ENCODE results near the gene DEFB118. TPM values are rescaled to one million over a fixed set of nuclear protein-coding genes. Genes with fewer than 3 reads are reported as not detected.

Gene DEFB118
- total and polyA plus RNA-seq, 10 donors, result not detected

- TF ChIP-seq, protein P1, sequence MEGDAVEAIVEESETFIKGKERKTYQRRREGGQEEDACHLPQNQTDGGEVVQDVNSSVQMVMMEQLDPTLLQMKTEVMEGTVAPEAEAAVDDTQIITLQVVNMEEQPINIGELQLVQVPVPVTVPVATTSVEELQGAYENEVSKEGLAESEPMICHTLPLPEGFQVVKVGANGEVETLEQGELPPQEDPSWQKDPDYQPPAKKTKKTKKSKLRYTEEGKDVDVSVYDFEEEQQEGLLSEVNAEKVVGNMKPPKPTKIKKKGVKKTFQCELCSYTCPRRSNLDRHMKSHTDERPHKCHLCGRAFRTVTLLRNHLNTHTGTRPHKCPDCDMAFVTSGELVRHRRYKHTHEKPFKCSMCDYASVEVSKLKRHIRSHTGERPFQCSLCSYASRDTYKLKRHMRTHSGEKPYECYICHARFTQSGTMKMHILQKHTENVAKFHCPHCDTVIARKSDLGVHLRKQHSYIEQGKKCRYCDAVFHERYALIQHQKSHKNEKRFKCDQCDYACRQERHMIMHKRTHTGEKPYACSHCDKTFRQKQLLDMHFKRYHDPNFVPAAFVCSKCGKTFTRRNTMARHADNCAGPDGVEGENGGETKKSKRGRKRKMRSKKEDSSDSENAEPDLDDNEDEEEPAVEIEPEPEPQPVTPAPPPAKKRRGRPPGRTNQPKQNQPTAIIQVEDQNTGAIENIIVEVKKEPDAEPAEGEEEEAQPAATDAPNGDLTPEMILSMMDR (IDR thresholded peaks at IDR 0.05 in 8 of 11, conservative IDR thresholded peaks at IDR 0.05 in 3 of 11), result no peak
- TF ChIP-seq POLR2A (IDR thresholded peaks at IDR 0.05) (no peak), POLR2AphosphoS5 (IDR thresholded peaks at IDR 0.05) (no peak)
- peaks cover 0 to 29% (median 0%) of the 10 kb centered on the region in 7 donors for H3K27me3 ChIP-seq (replicated peaks in 1 of 7)
- intact Hi-C loops (cut with DNase I; ENCODE audit: low total_unique reads), result no loop called here
- no peak for DNase-seq
- H3K4me1 ChIP-seq, result no peaks in the 10 kb centered on the region
- H3K36me3 ChIP-seq, result no peaks in the 10 kb centered on the region
- 73 to 82% (median 76%) methylated on average over 6 of the region's 6 CpGs for WGBS, 5 donors
- H3K9me3 ChIP-seq, result no peaks in the 10 kb centered on the region
- H3K4me3 ChIP-seq, result no peak overlapping the region
- no peak overlapping the region for H3K27ac ChIP-seq
These were observed 46.0 kb downstream of the DEFB118 start for GRCh38 chr20:31414381-31414780.

DNA sequence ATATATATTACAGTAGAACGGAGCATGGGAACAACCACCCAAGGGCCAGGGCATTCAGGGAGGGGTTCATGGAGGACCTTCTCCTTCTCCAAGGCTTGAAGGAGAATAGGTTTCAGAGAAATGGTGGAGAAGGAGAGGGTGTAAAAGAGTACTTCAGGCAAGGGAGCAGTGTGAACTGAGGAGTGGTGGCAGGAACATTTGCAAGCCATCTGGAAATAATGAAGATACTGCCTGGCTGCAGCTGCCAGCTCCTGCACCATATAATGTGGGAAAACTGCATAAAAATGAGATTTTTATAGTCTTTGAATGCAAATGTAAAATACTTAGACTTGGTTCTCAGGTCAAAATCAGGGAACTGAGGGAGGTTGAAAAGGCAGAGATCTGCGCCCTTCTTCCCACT, 47.3 kb downstream of the DEFB118 start:
- no peak overlapping the region for H3K4me3 ChIP-seq
- no peaks in the 10 kb centered on the region for H3K4me1 ChIP-seq
- TF ChIP-seq POLR2AphosphoS5 (IDR thresholded peaks at IDR 0.05), result no peak
- TF ChIP-seq POLR2A (IDR thresholded peaks at IDR 0.05), result no peak
- TF ChIP-seq, protein P1 (IDR thresholded peaks at IDR 0.05 in 8 of 11, conservative IDR thresholded peaks at IDR 0.05 in 3 of 11), result no peak
- H3K9me3 ChIP-seq, result no peaks in the 10 kb centered on the region
- intact Hi-C loops (cut with DNase I; ENCODE audit: low total_unique reads), result no loop called here
- H3K36me3 ChIP-seq, result no peaks in the 10 kb centered on the region
- no peak overlapping the region for H3K27ac ChIP-seq
- H3K27me3 ChIP-seq (replicated peaks in 1 of 7), result peaks cover 0 to 22% (median 0%) of the 10 kb centered on the region in 7 donors
- 85 to 98% (median 93%) methylated on average over 2 of the region's 2 CpGs for WGBS, 5 donors
- DNase-seq, result no peak

DNA sequence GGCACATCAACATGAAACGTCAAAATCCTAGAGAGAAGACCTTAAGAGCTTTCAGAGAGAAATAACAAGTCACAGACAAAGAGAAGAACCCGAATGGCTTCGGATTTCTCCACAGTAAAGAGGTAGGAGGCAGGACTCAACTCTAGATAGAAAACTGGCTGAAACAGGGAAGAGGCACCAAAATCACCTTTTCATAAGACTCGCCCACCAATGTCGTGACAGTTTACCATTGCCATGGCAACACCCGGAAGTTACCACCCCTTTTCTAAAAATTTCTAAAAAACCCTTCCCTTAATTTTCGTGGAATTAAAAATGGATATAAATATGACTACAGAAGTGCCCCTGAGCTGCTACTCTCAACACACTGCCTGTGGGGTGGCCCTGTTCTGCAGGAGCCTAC, 49.9 kb downstream of the DEFB118 start:
- Histone ChIP-seq H3K36me3 (no peaks in the 10 kb centered on the region), H3K27me3 (replicated peaks in 1 of 7) (peaks cover 0 to 21% (median 0%) of the 10 kb centered on the region in 7 donors), H3K4me1 (no peaks in the 10 kb centered on the region), H3K4me3 (no peak overlapping the region), H3K9me3 (no peaks in the 10 kb centered on the region), H3K27ac (no peak overlapping the region)
- DNase-seq, result no peak
- TF ChIP-seq POLR2AphosphoS5 (IDR thresholded peaks at IDR 0.05) (no peak), POLR2A (IDR thresholded peaks at IDR 0.05) (no peak)
- TF ChIP-seq, protein P1 (IDR thresholded peaks at IDR 0.05 in 8 of 11, conservative IDR thresholded peaks at IDR 0.05 in 3 of 11), result no peak
- intact Hi-C loops (cut with DNase I; ENCODE audit: low total_unique reads), result no loop called here
- WGBS, 5 donors, result 78 to 89% (median 82%) methylated on average over 7 of the region's 7 CpGs

Small RNA genes within 50 kb of the gene (small RNA-seq; reads per million reads assigned to genes)
- gene DEFB117 (0 reads per million in 4 donors), gene RF00561 (0 reads per million in 4 donors), gene RNA5SP480 (0 reads per million in 4 donors)

Other genes starting within 250 kb of the DEFB118 start
- gene DEFB115, start 110.9 kb upstream of the DEFB118 start, total RNA-seq, result not detected
- not detected for gene DEFB115, start 110.9 kb upstream of the DEFB118 start, polyA plus RNA-seq
- not detected for gene DEFB116, start 60.0 kb upstream of the DEFB118 start, total RNA-seq
- not detected for gene DEFB116, start 60.0 kb upstream of the DEFB118 start, polyA plus RNA-seq
- gene DEFB119, start 22.0 kb downstream of the DEFB118 start, total RNA-seq, result not detected
- not detected for gene DEFB119, start 22.0 kb downstream of the DEFB118 start, polyA plus RNA-seq
- not detected for gene DEFB121, start 37.6 kb downstream of the DEFB118 start, total RNA-seq
- gene DEFB121, start 37.6 kb downstream of the DEFB118 start, polyA plus RNA-seq, result not detected
- gene DEFB123, start 72.0 kb downstream of the DEFB118 start, total RNA-seq, result not detected
- gene DEFB123, start 72.0 kb downstream of the DEFB118 start, polyA plus RNA-seq, result not detected
- gene DEFB124, start 106.5 kb downstream of the DEFB118 start, total RNA-seq, result not detected
- gene DEFB124, start 106.5 kb downstream of the DEFB118 start, polyA plus RNA-seq, result under 1 TPM in 1 of 3 donors, not detected in 2; 0.24 TPM
- gene REM1, start 106.7 kb downstream of the DEFB118 start, total RNA-seq, result 1 to 10 TPM in 6 of 7 donors, under 1 TPM in 1; 0.79 to 8.1 (median 1.7) TPM
- gene REM1, start 106.7 kb downstream of the DEFB118 start, polyA plus RNA-seq, result 1 to 10 TPM; 1.2 to 1.6 (median 1.4) TPM
- 100 to 1,000 TPM in 5 of 7 donors, 10 to 100 TPM in 2; 66.7 to 122 (median 104) TPM for gene HM13, start 145.8 kb downstream of the DEFB118 start, total RNA-seq
- gene HM13, start 145.8 kb downstream of the DEFB118 start, polyA plus RNA-seq, result 100 to 1,000 TPM in 1 of 3 donors, 10 to 100 TPM in 2; 62.1 to 105 (median 67.6) TPM
- gene ID1, start 236.7 kb downstream of the DEFB118 start, total RNA-seq, result 100 to 1,000 TPM in 5 of 7 donors, 10 to 100 TPM in 2; 77.1 to 222 (median 124) TPM
- 100 to 1,000 TPM in 2 of 3 donors, 10 to 100 TPM in 1; 47.6 to 131 (median 122) TPM for gene ID1, start 236.7 kb downstream of the DEFB118 start, polyA plus RNA-seq

Data from spleen (tissue), 11 donors.